HG02973 (cell line): ENCODE results near the gene AJAP1.
"Not testable (repeated sequence)": the region's sequence is repeated elsewhere in the genome, so short reads cannot be mapped to it uniquely, and the experiment has no call there.

ENCODE experiments used
- ATAC-seq: cut with Tn5 transposase; IDR thresholded peaks from one replicate; pipeline ENCODE4 v1.9.1; 2021; ENCODE audit warnings: moderate library complexity; ENCODE audit not compliant: unreplicated experiment

The AJAP1 gene

GRCh38 chr1:4653796-4654725, at the start of gene AJAP1:
Gene AJAP1, plus strand, starts transcription at chr1:4654609. Its CDS starts 817 bp downstream, at chr1:4655426.
- ATAC-seq, result no peak

DNA sequence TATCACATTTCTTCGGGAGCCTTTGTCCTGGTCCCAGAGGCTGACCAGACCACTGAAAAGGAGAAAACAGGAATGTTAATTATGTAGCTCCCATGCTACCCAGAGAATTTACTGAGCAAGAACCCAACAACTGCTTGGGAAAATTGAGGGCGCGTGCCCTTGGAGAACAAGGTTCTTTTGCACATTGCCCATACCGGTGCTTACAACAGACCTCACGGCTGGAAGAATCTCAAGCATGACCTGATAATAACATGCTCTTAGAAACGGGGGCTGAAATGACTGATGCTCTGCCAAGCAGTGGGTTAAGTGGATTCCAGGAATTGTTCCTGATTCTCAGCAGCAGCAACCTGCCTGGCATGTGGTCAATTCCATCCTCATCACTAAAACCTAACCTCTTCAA, 49.3 kb upstream of the AJAP1 start:
- no peak for ATAC-seq

DNA sequence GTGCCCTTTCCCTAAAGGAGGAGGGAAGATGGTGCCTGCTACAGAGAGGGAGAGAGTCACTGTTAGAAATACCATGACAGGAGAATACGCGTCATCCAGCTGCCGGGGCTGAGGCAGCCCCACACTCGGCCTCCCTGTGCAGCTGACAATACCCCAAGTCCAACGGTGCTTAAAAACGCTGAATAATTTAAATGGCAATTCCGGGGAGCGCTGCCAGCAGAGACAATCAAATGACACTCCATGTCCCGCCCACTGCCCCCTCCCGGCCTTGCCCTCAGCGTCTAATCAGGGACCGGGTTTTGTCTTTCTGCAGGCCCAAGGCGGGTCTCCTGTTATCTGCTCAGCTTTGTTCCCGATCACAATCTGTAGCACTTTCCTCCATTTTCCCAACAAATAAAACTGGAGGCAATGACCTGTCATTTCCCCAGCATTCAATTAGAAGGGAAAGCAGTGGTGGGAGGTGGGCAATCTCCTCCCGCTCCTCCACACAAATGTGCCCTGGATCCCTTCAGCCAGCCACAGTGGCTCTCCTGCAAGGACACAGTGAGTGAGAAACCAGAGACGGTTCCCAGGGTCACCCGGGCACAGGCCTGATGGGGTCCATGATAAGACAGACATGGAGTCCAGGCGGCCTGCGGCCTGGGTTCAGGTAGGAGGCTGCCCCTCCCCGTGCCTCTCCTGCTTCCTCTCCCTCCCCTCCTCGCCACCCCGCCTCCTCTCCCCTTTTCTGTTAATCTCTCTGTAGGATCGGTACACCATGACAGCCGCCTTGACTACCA, 42.7 kb upstream of the AJAP1 start:
- no peak for ATAC-seq

GRCh38 chr1:4612991-4613390, 41.4 kb upstream of the AJAP1 start:
- ATAC-seq, result no peak

- ATAC-seq, result no peak
Observed at GRCh38 chr1:4613606-4614370, 40.6 kb upstream of the AJAP1 start.

DNA sequence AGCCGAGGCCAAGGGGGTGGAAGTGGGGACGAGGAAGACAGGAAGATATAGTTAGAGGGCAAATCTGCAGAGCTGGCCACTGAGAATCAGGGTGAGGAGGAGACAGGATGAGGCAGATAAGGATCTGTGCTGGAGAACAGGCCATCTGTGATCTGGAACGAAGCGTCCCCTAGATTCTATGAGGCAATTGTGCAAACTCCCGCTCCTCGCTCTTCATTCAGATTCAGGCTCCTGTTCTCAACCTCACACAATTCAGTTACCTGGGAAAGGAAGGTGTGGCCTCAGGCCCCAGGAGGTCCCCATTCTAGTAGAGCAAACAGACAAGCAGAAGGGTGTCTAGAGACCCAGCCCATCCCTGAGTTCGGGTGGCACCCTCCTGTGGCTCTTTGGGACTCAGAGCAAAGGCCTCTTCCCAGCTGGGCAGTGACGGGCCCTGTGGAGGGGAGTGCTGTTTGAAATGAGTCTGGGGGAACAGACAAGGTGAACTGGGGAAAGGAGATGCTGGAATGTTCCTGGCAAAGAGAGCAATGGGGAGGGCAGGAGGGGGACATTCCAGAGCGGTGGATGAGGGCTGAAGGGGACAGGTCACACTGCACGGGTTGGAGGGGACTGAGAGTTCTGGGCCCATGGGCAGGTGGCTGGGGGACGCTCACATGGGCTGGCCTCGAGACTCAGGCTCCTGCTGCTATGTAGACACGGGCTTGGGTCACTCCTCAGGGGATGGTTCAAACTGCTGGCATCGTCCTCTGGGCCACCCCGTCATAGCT, 39.9 kb upstream of the AJAP1 start:
- no peak for ATAC-seq

DNA sequence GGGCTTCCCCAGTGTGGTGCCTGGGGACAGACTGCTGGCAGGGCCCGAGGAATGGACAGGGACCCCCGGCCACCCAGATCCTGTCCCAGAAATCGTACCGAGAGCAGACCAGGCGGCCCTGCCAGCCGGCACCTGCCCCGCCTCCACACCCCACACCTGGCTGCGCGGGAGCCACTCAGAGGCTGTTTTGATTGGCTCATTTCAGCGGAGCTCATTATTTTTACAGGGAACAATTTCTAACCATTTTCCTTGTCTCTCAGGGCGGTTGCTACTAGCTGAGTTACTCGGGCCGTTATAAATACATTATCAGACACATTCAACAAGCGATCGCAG, 39.3 kb upstream of the AJAP1 start:
- no peak for ATAC-seq

DNA sequence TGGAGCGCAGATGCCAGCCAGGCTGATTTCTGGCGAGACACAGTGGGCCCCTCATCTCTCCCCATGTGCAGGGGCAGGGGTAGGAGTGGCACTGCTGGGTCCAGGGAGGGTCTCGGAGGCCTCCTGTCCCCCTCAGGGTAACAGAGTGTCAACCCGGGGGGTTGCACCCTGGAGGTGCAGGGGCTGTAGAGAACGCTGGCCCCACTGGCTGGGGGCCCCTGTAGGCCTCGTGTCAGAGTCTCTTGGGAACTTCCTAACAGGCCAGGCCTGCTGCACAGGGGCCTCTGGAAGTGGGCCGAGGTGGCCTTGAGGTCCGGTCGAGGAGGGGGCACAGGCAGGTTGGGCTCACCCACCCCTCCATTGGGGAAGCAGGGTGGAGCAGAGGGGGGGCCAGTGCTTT, 38.9 kb upstream of the AJAP1 start:
- ATAC-seq, result no peak

- ATAC-seq, result no peak
Observed at GRCh38 chr1:4616831-4617465, 37.5 kb upstream of the AJAP1 start.

GRCh38 chr1:4617506-4617905, 36.9 kb upstream of the AJAP1 start:
- no peak for ATAC-seq

- ATAC-seq, result not testable (repeated sequence)
Observed at GRCh38 chr1:4618827-4619226, 35.6 kb upstream of the AJAP1 start.

- no peak for ATAC-seq
Observed at GRCh38 chr1:4621646-4622045, 32.8 kb upstream of the AJAP1 start.

- ATAC-seq, result no peak
Observed at GRCh38 chr1:4622821-4623220, 31.6 kb upstream of the AJAP1 start.

- no peak for ATAC-seq
Observed at GRCh38 chr1:4624141-4624715, 30.2 kb upstream of the AJAP1 start.

DNA sequence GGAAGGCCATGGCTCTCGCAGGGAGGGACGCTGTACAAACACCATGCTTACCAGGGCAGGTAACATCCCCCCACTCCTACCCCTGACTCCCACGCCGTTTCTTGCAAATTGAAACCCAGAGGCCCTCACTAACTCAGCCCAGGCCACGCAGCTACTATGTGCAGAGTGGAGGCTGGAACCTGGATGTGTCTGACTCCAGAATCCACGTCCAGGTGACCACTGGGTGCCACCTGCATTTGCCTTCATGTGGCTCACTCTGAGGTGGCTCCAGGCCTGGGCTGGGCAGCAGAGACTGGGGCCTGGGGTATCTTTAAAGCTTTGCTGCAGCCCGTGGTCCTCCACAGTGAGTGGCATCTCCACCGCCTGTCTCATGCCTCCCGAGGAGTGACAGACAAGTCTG, 29.6 kb upstream of the AJAP1 start:
- ATAC-seq, result no peak

- ATAC-seq, result no peak
Observed at GRCh38 chr1:4626061-4626460, 28.3 kb upstream of the AJAP1 start.

DNA sequence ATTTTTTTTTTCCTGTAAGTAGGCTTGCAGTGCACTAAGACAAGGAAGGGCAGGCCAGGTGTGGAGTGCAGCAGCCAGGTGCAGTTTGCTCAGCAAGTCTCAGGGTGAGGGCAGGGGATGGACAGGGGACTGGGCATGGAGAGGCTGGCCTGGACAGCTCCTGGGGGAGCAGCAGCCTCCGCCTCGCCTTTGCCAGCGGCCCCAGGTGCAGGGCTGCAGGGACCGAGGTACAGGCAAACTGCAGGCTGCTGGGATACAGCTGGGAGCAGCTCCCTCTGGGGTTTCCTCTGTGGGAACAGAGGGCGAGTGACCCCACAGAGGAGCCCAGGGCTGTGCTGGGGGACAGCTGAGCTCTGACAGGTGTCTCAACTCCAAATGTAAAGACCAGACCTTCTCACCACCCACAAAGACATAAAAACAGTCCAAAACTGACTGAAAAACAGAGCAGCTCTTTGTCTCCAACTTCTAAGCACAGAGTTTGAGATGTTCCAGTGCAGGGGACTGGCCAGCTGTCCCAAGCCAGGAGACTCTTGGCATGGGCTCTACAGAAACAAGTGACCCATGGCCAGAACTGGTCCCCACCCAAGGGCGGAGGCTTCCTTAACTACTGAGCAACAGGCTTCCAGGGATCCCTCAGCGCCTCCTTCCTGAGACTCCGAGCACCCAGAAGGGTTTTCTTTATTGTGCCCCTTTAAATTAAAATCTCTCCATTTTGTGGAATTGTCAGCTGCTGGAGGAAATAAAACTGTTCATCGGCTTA, 27.7 kb upstream of the AJAP1 start:
- no peak for ATAC-seq

- ATAC-seq, result no peak
Observed at GRCh38 chr1:4627353-4627752, 27.1 kb upstream of the AJAP1 start.

GRCh38 chr1:4628992-4629391, 25.4 kb upstream of the AJAP1 start:
- ATAC-seq, result no peak
